Measurements from ENCODE around the gene VPS29. TPM values are rescaled to one million over a fixed set of nuclear protein-coding genes. Genes with fewer than 3 reads are reported as not detected.

Gene VPS29
- total and polyA plus RNA-seq, 2 of the 8 experiments (the other 6 are each of a cell fraction or from before 2014, with no cell fraction given), result 59.0 to 74.6 TPM

DNA sequence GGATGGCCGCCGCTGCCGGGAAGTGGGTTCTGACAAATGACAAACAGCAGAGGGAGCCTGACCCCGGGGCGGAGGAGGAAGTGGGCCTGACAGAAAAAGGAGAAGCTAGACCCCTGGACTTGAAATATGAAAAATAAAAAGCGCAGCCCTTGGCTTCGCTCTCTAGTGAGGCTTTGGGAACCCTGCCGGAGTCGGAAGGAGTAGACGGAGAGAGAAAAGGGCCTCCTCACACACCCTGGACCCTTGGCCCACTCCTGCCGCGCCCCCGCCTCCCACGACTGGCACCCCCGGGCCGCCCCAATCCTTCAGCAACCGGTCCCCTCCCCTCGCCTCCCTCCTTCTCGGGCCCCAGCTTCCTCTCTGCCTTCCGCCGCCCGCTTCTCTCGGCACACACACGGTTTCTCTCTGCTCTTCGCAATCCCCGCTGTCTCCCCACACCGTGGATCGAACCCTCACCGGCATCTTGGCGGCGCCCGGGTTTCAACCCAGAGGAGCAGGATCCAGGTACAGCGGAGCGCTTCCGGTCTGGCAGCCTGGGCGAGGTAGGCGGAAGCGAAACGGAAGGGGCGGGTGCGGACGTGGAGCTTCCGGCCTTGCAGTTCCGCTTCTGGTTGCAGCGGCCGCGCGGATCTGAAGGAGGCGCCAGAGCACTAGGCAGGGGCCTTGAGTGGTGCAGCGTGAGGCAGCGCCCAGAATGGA, 52.0 kb downstream of the VPS29 start, which contains the start of gene ARPC3:
Gene ARPC3 (minus strand): TSS at position 539 of the 699 bp plus-strand sequence. CDS start 77 bp downstream, at position 462.
- Histone ChIP-seq H2AFZ (ENCODE audit: low read length) (no peak within 1 kb of the TSS; the same call in 1 of the 2 replicates), H4K91ac (replicated peaks; ENCODE audit: insufficient read length, low read length) (no peak within 1 kb of the TSS), H3K56ac (replicated peaks; ENCODE audit: insufficient read length, low read depth, low read length) (peak within 1 kb of the TSS; percentile 90), H3K36me3 (ENCODE audit: control insufficient read depth in 2 of 4, insufficient read depth in 4 of 4, low read length in 3 of 4) (peaks cover 0 to 28% (median 12%) of the 10 kb centered on the region in 4 experiments; a peak in 6 of 8 replicates), H3K4me2 (ENCODE audit: insufficient read depth in 1 of 2, low read depth in 2 of 2, low read length in 2 of 2) (peak within 1 kb of the TSS; percentile 61 to 77), H2BK20ac (ENCODE audit: low read length) (no peak within 1 kb of the TSS), H3K4me3 (ENCODE audit: extremely low read depth in 1 of 4, insufficient read depth in 2 of 4, low read depth in 3 of 4, low read length in 4 of 4) (peak within 1 kb of the TSS; percentile 63 to 93 (median 87)), H2AK5ac (ENCODE audit: low read depth, low read length) (no peak within 1 kb of the TSS), H4K5ac (ENCODE audit: insufficient read length, low read depth, low read length) (peak within 1 kb of the TSS; percentile 87), H2BK12ac (ENCODE audit: low read depth, low read length) (no peak within 1 kb of the TSS), H2BK120ac (replicated peaks; ENCODE audit: low read depth, low read length) (no peak within 1 kb of the TSS), H3K79me1 (ENCODE audit: low read depth, low read length) (peaks cover 3% of the 10 kb centered on the region), H3K4me1 (replicated peaks in 1 of 4; ENCODE audit: control insufficient read depth in 3 of 4, insufficient read depth in 4 of 4, low read length in 3 of 4) (peaks cover 0 to 3% (median 0%) of the 10 kb centered on the region in 4 experiments; a peak in 1 of 7 replicates), H3K23ac (ENCODE audit: insufficient read length) (no peak within 1 kb of the TSS), H4K8ac (ENCODE audit: extremely low read depth, insufficient read depth, low read length) (peak within 1 kb of the TSS; percentile 90; the same call in 1 of the 2 replicates), H3K9ac (replicated peaks in 1 of 4; ENCODE audit: extremely low read depth in 1 of 4, low read depth in 3 of 4, low read length in 3 of 4) (peak within 1 kb of the TSS in 3 of 4 experiments; percentile 45 to 61 (median 49); a peak in 5 of 7 replicates), H3K9me3 (ENCODE audit: insufficient read depth in 2 of 2, low read depth in 1 of 2, low read length in 1 of 2) (no peaks in the 10 kb centered on the region), H4K20me1 (replicated peaks in 1 of 2; ENCODE audit: control insufficient read depth in 1 of 2, insufficient read depth in 2 of 2, low read length in 2 of 2) (no peaks in the 10 kb centered on the region), H3K23me2 (ENCODE audit: low read depth, low read length) (no peaks in the 10 kb centered on the region), H2BK5ac (ENCODE audit: low read depth, low read length) (peak within 1 kb of the TSS; percentile 66; the same call in 1 of the 2 replicates), H3K27ac (ENCODE audit: low read depth, low read length) (peak within 1 kb of the TSS; percentile 11; the same call in 1 of the 2 replicates), H3K18ac (ENCODE audit: extremely low read depth, low read length) (peak within 1 kb of the TSS; percentile 83), H2BK15ac (ENCODE audit: low read length) (no peak within 1 kb of the TSS), H3K14ac (ENCODE audit: insufficient read length) (no peak within 1 kb of the TSS), H3K4ac (replicated peaks; ENCODE audit: insufficient read length, low read depth, low read length) (no peak within 1 kb of the TSS), H3K27me3 (replicated peaks in 1 of 4; ENCODE audit: control insufficient read depth in 3 of 4, extremely low read depth in 1 of 4, insufficient read depth in 3 of 4, low read length in 3 of 4) (no peaks in the 10 kb centered on the region), H3K79me2 (ENCODE audit: control insufficient read depth in 1 of 2, insufficient read depth in 2 of 2, low read length in 2 of 2) (peaks cover 0 to 20% of the 10 kb centered on the region in 2 experiments; a peak in 2 of 4 replicates)
- CTCF ChIA-PET (ENCODE audit: partially characterized antibody), result interaction anchor here (0.6 to 7.9 kb wide), 29 partner anchors 9 to 348 kb away, joined by 3 to 69 read pairs (median 4); partner anchors contain the start of genes FAM216A, GPN3 and VPS29
- POLR2A ChIA-PET (ENCODE audit: partially characterized antibody), result interaction anchor here (0.6 to 7.2 kb wide), 15 partner anchors 9 to 588 kb away, joined by 3 to 57 read pairs (median 4); partner anchors contain the start of genes FAM216A and GPN3
- FAIRE-seq, result no peak
- 1% methylated on average over 49 of the region's 51 CpGs; no CpG with 5 or more reads in 1 of the 2 experiments for WGBS, 2 experiments (ENCODE audit: extremely low coverage in 1 of 2, insufficient coverage in 1 of 2, insufficient read length in 1 of 2, insufficient replicate concordance in 2 of 2, low coverage in 1 of 2, low lambda C conversion rate in 2 of 2, missing lambda C conversion rate in 1 of 2)
- peak; percentile 89 to 94 for DNase-seq (ENCODE audit: low read depth in 1 of 2, low spot score in 2 of 2)
- TF ChIP-seq, protein P1, sequence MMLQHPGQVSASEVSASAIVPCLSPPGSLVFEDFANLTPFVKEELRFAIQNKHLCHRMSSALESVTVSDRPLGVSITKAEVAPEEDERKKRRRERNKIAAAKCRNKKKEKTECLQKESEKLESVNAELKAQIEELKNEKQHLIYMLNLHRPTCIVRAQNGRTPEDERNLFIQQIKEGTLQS (IDR thresholded peaks at IDR 0.05; ENCODE audit: insufficient read depth, low read depth, low read length), result no peak
- TF ChIP-seq SIN3A (conservative IDR thresholded peaks at IDR 0.05 in 1 of 2, IDR thresholded peaks at IDR 0.05 in 1 of 2; ENCODE audit: low read depth in 1 of 2, low read length in 2 of 2) (peak; percentile 66 to 95), SIX5 (IDR thresholded peaks at IDR 0.05; ENCODE audit: low read depth, low read length) (no peak), SIRT6 (IDR thresholded peaks at IDR 0.05; ENCODE audit: low read length) (no peak), PHF8 (conservative IDR thresholded peaks at IDR 0.05; ENCODE audit: low read depth, low read length) (peak; percentile 61; the same call in 1 of the 2 replicates), SAP30 (IDR thresholded peaks at IDR 0.05; ENCODE audit: insufficient read depth, insufficient replicate concordance, low read length) (no peak), TBP (IDR thresholded peaks at IDR 0.05; ENCODE audit: low read depth, low read length) (peak; percentile 48; the same call in 1 of the 2 replicates), FOSL1 (IDR thresholded peaks at IDR 0.05; ENCODE audit: insufficient read depth, low read depth, low read length) (no peak), GABPA (IDR thresholded peaks at IDR 0.05; ENCODE audit: borderline replicate concordance, insufficient read depth, low read length) (peak; percentile 89; the same call in 1 of the 2 replicates), RFX5 (IDR thresholded peaks at IDR 0.05; ENCODE audit: borderline replicate concordance, low read depth, low read length) (no peak)
